H1 (cell line): Measurements from ENCODE around the gene FRMD3.

ENCODE experiments used
- CBX8 ChIP-seq: fragments of 300-800, 300-1000 bp; sonication (generic); IDR thresholded peaks from 2 replicates; pipeline ENCODE4 v1.7.1; 2016; ENCODE audit warnings: low read depth, low read length, borderline replicate concordance
- CEBPB ChIP-seq: IDR thresholded peaks from 2 replicates; pipeline ENCODE4 v1.6.1; 2012; ENCODE audit warnings: low read depth, low read length
- GABPA ChIP-seq: IDR thresholded peaks from 2 replicates; pipeline ENCODE4 v1.6.1; 2011; ENCODE audit warnings: mild to moderate bottlenecking, low read length, moderate library complexity, borderline replicate concordance; ENCODE audit not compliant: insufficient read depth
- GTF2F1 ChIP-seq: IDR thresholded peaks from 2 replicates; pipeline ENCODE4 v1.6.1; 2012; ENCODE audit warnings: low read depth, low read length, improper control_type of control experiment, borderline replicate concordance
- JUN ChIP-seq: IDR thresholded peaks from 2 replicates; pipeline ENCODE4 v1.6.1; 2011; ENCODE audit warnings: low read depth, mild to moderate bottlenecking, improper control_type of control experiment, low read length
- NANOG ChIP-seq: IDR thresholded peaks from 2 replicates; pipeline ENCODE4 v1.6.1; 2011; ENCODE audit warnings: low read length, low read depth, mild to moderate bottlenecking, inconsistent platforms; ENCODE audit not compliant: insufficient read depth, poor library complexity, severe bottlenecking
- POLR2A ChIP-seq, 2 experiments: IDR thresholded peaks; 1 replicate in 1 of 2; 2 replicates in 1 of 2; pipeline ENCODE4 v1.6.1; 2011; ENCODE audit warnings: low read depth in 2 of 2, low read length in 2 of 2, mild to moderate bottlenecking in 2 of 2; ENCODE audit errors: control extremely low read depth in 1 of 2
- RAD21 ChIP-seq, 2 experiments: IDR thresholded peaks in 1 of 2; conservative IDR thresholded peaks in 1 of 2; 2 replicates each; pipeline ENCODE4 v1.6.1; 2011; ENCODE audit warnings: low read depth in 2 of 2, low read length in 2 of 2, improper control_type of control experiment in 1 of 2, inconsistent platforms in 1 of 2, mild to moderate bottlenecking in 1 of 2, moderate library complexity in 1 of 2
- SP2 ChIP-seq: IDR thresholded peaks from 2 replicates; pipeline ENCODE4 v1.6.1; 2012; ENCODE audit warnings: mild to moderate bottlenecking, low read length, inconsistent platforms
- TF ChIP-seq, protein P1 (sequence below), 3 experiments: IDR thresholded peaks; 1 replicate in 2 of 3; 2 replicates in 1 of 3; pipeline versions ENCODE4 v1.5.1 to v1.6.1; 2011; ENCODE audit warnings: low read length in 3 of 3, mild to moderate bottlenecking in 3 of 3, inconsistent platforms in 2 of 3, low read depth in 1 of 3, moderate library complexity in 1 of 3; ENCODE audit not compliant: insufficient read depth in 1 of 3; ENCODE audit errors: control extremely low read depth in 1 of 3
- TF ChIP-seq, protein P2 (sequence below): IDR thresholded peaks from 2 replicates; pipeline ENCODE4 v1.6.1; 2012; ENCODE audit warnings: inconsistent platforms

DNA sequence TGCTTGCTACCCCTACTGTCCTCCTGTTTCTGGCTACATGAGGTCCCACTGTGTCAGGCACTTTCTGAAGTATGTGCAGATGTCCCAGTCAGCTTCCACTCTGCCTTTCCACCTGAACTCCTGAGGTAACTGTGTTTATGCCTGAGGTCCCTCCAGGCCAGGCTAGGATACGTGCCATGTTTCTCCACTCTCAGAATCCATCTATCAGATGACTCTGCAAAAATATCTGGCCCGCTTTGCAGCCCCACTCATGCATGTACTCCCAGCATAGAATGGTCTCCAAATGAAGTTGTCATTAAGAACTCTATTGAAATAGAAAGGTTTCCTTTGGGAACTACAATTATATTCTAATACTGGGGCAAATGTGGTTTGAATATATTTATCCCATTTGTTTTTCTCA lies 243.4 kb downstream of the FRMD3 start:
- no peak for TF ChIP-seq NANOG
- TF ChIP-seq, protein P1, sequence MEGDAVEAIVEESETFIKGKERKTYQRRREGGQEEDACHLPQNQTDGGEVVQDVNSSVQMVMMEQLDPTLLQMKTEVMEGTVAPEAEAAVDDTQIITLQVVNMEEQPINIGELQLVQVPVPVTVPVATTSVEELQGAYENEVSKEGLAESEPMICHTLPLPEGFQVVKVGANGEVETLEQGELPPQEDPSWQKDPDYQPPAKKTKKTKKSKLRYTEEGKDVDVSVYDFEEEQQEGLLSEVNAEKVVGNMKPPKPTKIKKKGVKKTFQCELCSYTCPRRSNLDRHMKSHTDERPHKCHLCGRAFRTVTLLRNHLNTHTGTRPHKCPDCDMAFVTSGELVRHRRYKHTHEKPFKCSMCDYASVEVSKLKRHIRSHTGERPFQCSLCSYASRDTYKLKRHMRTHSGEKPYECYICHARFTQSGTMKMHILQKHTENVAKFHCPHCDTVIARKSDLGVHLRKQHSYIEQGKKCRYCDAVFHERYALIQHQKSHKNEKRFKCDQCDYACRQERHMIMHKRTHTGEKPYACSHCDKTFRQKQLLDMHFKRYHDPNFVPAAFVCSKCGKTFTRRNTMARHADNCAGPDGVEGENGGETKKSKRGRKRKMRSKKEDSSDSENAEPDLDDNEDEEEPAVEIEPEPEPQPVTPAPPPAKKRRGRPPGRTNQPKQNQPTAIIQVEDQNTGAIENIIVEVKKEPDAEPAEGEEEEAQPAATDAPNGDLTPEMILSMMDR (IDR thresholded peaks at IDR 0.05; ENCODE audit: control extremely low read depth in 1 of 3, insufficient read depth in 1 of 3, low read depth in 1 of 3, low read length in 3 of 3): no peak
- no peak for TF ChIP-seq CEBPB
- TF ChIP-seq POLR2A (IDR thresholded peaks at IDR 0.05; ENCODE audit: control extremely low read depth in 1 of 2, low read depth in 2 of 2, low read length in 2 of 2): no peak
- TF ChIP-seq GABPA: no peak
- TF ChIP-seq JUN: no peak
- TF ChIP-seq CBX8: no peak
- no peak for TF ChIP-seq SP2
- TF ChIP-seq GTF2F1: no peak
- TF ChIP-seq, protein P2, sequence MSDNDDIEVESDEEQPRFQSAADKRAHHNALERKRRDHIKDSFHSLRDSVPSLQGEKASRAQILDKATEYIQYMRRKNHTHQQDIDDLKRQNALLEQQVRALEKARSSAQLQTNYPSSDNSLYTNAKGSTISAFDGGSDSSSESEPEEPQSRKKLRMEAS: no peak
- no peak for TF ChIP-seq RAD21 (IDR thresholded peaks at IDR 0.05 in 1 of 2, conservative IDR thresholded peaks at IDR 0.05 in 1 of 2; ENCODE audit: low read depth in 2 of 2, low read length in 2 of 2)
